NT2/D1 (cell line): ENCODE results near the gene EXOSC10.
"Not testable (repeated sequence)": the region's sequence is repeated elsewhere in the genome, so short reads cannot be mapped to it uniquely, and the experiment has no call there.

Experiments used
- DNase-seq: peaks from one replicate; pipeline ENCODE4 v3.0.0-alpha.2; 2011; ENCODE audit warnings: low read depth, low spot score
- H3K27me3 ChIP-seq: 2 replicates; pipeline ENCODE4 v1.6.0; 2011; ENCODE audit warnings: mild to moderate bottlenecking; ENCODE audit not compliant: insufficient read length, insufficient read depth
- H3K36me3 ChIP-seq: 2 replicates; pipeline ENCODE4 v1.6.1; 2011; ENCODE audit warnings: mild to moderate bottlenecking, low read length, mixed read lengths; ENCODE audit not compliant: insufficient read depth, insufficient read length
- H3K4me1 ChIP-seq: 2 replicates; pipeline ENCODE4 v1.5.1; 2011; ENCODE audit not compliant: insufficient read depth, insufficient read length
- H3K4me3 ChIP-seq: 2 replicates; pipeline ENCODE4 v1.5.1; 2011; ENCODE audit warnings: low read depth; ENCODE audit not compliant: insufficient read length
- H3K9ac ChIP-seq: 2 replicates; pipeline ENCODE4 v1.6.0; 2011; ENCODE audit warnings: low read depth; ENCODE audit not compliant: insufficient read length
- H3K9me3 ChIP-seq: 2 replicates; pipeline ENCODE4 v1.5.1; 2011; ENCODE audit warnings: mild to moderate bottlenecking, low read length; ENCODE audit not compliant: insufficient read depth
- SUZ12 ChIP-seq: IDR thresholded peaks from 2 replicates; pipeline ENCODE4 v1.6.1; 2011; ENCODE audit not compliant: insufficient read length, insufficient read depth; ENCODE audit errors: extremely low read depth
- YY1 ChIP-seq: IDR thresholded peaks from 2 replicates; pipeline ENCODE4 v1.6.1; 2011; ENCODE audit not compliant: insufficient read length, insufficient read depth
- ZNF274 ChIP-seq: IDR thresholded peaks from 2 replicates; pipeline ENCODE4 v1.6.1; 2011; ENCODE audit warnings: mild to moderate bottlenecking, low read depth, low read length

EXOSC10 gene

GRCh38 chr1:11054666-11055065 lies 45.0 kb downstream of the EXOSC10 start:
- Histone ChIP-seq H3K9me3 (no peaks in the 10 kb centered on the region), H3K27me3 (no peaks in the 10 kb centered on the region), H3K36me3 (peaks cover 47% of the 10 kb centered on the region), H3K4me3 (no peak overlapping the region), H3K9ac (no peak overlapping the region), H3K4me1 (peaks cover 3% of the 10 kb centered on the region)
- no peak for TF ChIP-seq ZNF274
- TF ChIP-seq YY1 = no peak
- TF ChIP-seq SUZ12 = no peak
- DNase-seq = no peak

GRCh38 chr1:11054181-11054580 lies 45.5 kb downstream of the EXOSC10 start:
- Histone ChIP-seq H3K36me3 (peaks cover 47% of the 10 kb centered on the region), H3K9me3 (no peaks in the 10 kb centered on the region), H3K27me3 (no peaks in the 10 kb centered on the region), H3K9ac (no peak overlapping the region), H3K4me3 (no peak overlapping the region), H3K4me1 (peaks cover 3% of the 10 kb centered on the region)
- no peak for DNase-seq
- TF ChIP-seq YY1 (no peak), SUZ12 (no peak), ZNF274 (no peak)

GRCh38 chr1:11053758-11054137 lies 45.9 kb downstream of the EXOSC10 start:
- H3K9me3 ChIP-seq = no peaks in the 10 kb centered on the region
- TF ChIP-seq ZNF274 = no peak
- no peak for TF ChIP-seq YY1
- no peak for TF ChIP-seq SUZ12
- H3K9ac ChIP-seq = no peak overlapping the region
- no peak overlapping the region for H3K4me3 ChIP-seq
- no peak for DNase-seq
- H3K27me3 ChIP-seq = no peaks in the 10 kb centered on the region
- H3K4me1 ChIP-seq = peaks cover 3% of the 10 kb centered on the region
- H3K36me3 ChIP-seq = peaks cover 45% of the 10 kb centered on the region

GRCh38 chr1:11052839-11053757 lies 46.6 kb downstream of the EXOSC10 start:
- no peak overlapping the region for H3K9ac ChIP-seq
- H3K36me3 ChIP-seq = peaks cover 40% of the 10 kb centered on the region
- H3K4me1 ChIP-seq = peaks cover 3% of the 10 kb centered on the region
- no peaks in the 10 kb centered on the region for H3K9me3 ChIP-seq
- no peak overlapping the region for H3K4me3 ChIP-seq
- DNase-seq = no peak
- TF ChIP-seq SUZ12 (no peak), YY1 (no peak), ZNF274 (no peak)
- no peaks in the 10 kb centered on the region for H3K27me3 ChIP-seq

- DNase-seq = no peak
- no peak overlapping the region for H3K9ac ChIP-seq
These were observed 47.7 kb downstream of the EXOSC10 start for GRCh38 chr1:11051781-11052511.

GRCh38 chr1:11051121-11051520 lies 48.5 kb downstream of the EXOSC10 start:
- H3K9me3 ChIP-seq, H3K27me3 ChIP-seq, H3K9ac ChIP-seq, DNase-seq, H3K4me1 ChIP-seq, H3K4me3 ChIP-seq: not testable (repeated sequence)
- H3K36me3 ChIP-seq = peaks cover 20% of the 10 kb centered on the region

More at GRCh38 chr1:11051781-11052511, 47.7 kb downstream of the EXOSC10 start:
- H3K9me3 ChIP-seq = no peaks in the 10 kb centered on the region
- H3K27me3 ChIP-seq = no peaks in the 10 kb centered on the region
- no peak overlapping the region for H3K4me3 ChIP-seq
- peaks cover 29% of the 10 kb centered on the region for H3K36me3 ChIP-seq
- no peak for TF ChIP-seq SUZ12
- no peak for TF ChIP-seq YY1
- TF ChIP-seq ZNF274 = no peak
- peaks cover 3% of the 10 kb centered on the region for H3K4me1 ChIP-seq

- Histone ChIP-seq H3K27me3 (no peaks in the 10 kb centered on the region), H3K9ac (peak within 1 kb of the TSS; percentile 21), H3K36me3 (no peaks in the 10 kb centered on the region), H3K9me3 (no peaks in the 10 kb centered on the region), H3K4me1 (peaks cover 5% of the 10 kb centered on the region), H3K4me3 (no peak within 1 kb of the TSS)
- TF ChIP-seq SUZ12 (no peak), YY1 (no peak), ZNF274 (no peak)
- no peak for DNase-seq
These were observed 52.9 kb downstream of the EXOSC10 start, which contains the start of gene MASP2 for GRCh38 chr1:11046625-11047365. Gene MASP2 (minus strand): TSS chr1:11047239. CDS start chr1:11047207, 32 bp downstream.
